Parathyroid adenoma (tissue), 2 donors: ENCODE measurements around the gene NELL2.

Source experiments
- H2AFZ ChIP-seq: fragments of 300-600 bp; sonication (generic); one replicate; pipeline ENCODE4 v1.7.0; 2017; ENCODE audit warnings: antibody characterized with exemption, mild to moderate bottlenecking
- H3K27ac ChIP-seq: fragments of 300-600 bp; sonication (generic); one replicate; pipeline ENCODE4 v1.7.0; 2017
- H3K27me3 ChIP-seq: fragments of 300-600 bp; sonication (generic); one replicate; pipeline ENCODE4 v1.7.0; 2017; ENCODE audit warnings: low read length; ENCODE audit not compliant: control insufficient read depth, insufficient read depth
- H3K36me3 ChIP-seq: fragments of 300-600 bp; sonication (generic); one replicate; pipeline ENCODE4 v1.7.0; 2017; ENCODE audit warnings: low read length; ENCODE audit not compliant: control insufficient read depth, insufficient read depth
- H3K4me1 ChIP-seq: fragments of 300-600 bp; sonication (generic); one replicate; pipeline ENCODE4 v1.7.0; 2017; ENCODE audit warnings: control low read depth
- H3K4me2 ChIP-seq: fragments of 300-600 bp; sonication (generic); one replicate; pipeline ENCODE4 v1.7.0; 2017; ENCODE audit warnings: low read length
- H3K4me3 ChIP-seq: fragments of 300-600 bp; sonication (generic); one replicate; pipeline ENCODE4 v1.7.0; 2017; ENCODE audit warnings: low read depth, low read length
- H3K79me2 ChIP-seq: fragments of 300-600 bp; sonication (generic); one replicate; pipeline ENCODE4 v1.7.0; 2017; ENCODE audit warnings: control low read depth
- H3K9ac ChIP-seq: fragments of 300-600 bp; sonication (generic); one replicate; pipeline ENCODE4 v1.7.0; 2017; ENCODE audit warnings: mild to moderate bottlenecking
- H3K9me3 ChIP-seq: fragments of 300-600 bp; sonication (generic); one replicate; pipeline ENCODE4 v1.7.0; 2017; ENCODE audit warnings: low read length; ENCODE audit not compliant: control insufficient read depth
- TF ChIP-seq, protein P1 (sequence below): fragments of 300-600 bp; sonication (generic); IDR thresholded peaks from one replicate; pipeline ENCODE4 v1.7.0; 2017; ENCODE audit warnings: antibody characterized with exemption, mild to moderate bottlenecking
- donor health status: primary hyperparathyroidism.

The NELL2 gene

DNA sequence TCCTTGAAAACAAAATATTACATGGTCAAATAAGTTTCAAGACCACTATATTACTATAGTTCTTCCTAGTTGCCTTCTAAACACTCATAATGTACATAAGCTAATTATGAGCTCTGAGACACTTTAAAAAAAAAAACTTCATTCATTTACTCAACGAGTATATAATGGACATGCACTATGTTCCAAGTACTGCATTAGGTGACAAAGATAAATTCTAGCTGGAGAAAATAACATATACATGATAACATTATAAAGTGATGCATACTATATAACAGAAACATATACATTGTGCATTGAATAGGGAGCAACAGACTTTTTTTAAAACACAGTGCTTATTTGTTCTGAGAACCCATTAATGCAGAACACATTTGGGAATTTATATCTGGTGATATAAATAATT is 202.3 kb downstream of the NELL2 start:
- TF ChIP-seq, protein P1, sequence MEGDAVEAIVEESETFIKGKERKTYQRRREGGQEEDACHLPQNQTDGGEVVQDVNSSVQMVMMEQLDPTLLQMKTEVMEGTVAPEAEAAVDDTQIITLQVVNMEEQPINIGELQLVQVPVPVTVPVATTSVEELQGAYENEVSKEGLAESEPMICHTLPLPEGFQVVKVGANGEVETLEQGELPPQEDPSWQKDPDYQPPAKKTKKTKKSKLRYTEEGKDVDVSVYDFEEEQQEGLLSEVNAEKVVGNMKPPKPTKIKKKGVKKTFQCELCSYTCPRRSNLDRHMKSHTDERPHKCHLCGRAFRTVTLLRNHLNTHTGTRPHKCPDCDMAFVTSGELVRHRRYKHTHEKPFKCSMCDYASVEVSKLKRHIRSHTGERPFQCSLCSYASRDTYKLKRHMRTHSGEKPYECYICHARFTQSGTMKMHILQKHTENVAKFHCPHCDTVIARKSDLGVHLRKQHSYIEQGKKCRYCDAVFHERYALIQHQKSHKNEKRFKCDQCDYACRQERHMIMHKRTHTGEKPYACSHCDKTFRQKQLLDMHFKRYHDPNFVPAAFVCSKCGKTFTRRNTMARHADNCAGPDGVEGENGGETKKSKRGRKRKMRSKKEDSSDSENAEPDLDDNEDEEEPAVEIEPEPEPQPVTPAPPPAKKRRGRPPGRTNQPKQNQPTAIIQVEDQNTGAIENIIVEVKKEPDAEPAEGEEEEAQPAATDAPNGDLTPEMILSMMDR: no peak
- Histone ChIP-seq H3K9ac (no peak overlapping the region), H3K27me3 (no peaks in the 10 kb centered on the region), H3K4me2 (no peak overlapping the region), H3K36me3 (no peaks in the 10 kb centered on the region), H3K27ac (no peak overlapping the region), H3K4me3 (no peak overlapping the region), H2AFZ (no peak overlapping the region), H3K79me2 (no peaks in the 10 kb centered on the region), H3K4me1 (no peaks in the 10 kb centered on the region), H3K9me3 (no peaks in the 10 kb centered on the region)

DNA sequence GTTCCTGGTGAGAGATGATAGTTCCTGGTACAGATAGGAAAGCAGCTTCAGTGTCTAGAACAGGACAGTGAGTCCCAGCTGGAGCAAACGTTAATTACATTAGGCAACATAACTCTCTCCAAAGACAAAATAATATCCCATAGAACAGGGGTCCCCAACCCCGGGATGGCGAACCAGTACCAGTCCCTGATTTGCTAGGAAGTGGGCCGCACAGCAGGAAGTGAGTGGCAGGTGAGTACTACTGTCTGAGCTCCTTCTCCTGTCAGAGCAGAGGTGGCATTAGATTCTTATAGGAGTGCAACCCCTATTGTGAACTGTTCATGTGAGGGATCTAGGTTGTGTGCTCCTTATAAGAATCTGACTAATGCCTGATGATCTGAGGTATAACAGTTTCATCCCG is 204.1 kb downstream of the NELL2 start:
- H3K36me3 ChIP-seq: no peaks in the 10 kb centered on the region
- no peaks in the 10 kb centered on the region for H3K27me3 ChIP-seq
- no peaks in the 10 kb centered on the region for H3K79me2 ChIP-seq
- no peak overlapping the region for H3K27ac ChIP-seq
- no peak overlapping the region for H2AFZ ChIP-seq
- no peak overlapping the region for H3K4me2 ChIP-seq
- H3K4me3 ChIP-seq: no peak overlapping the region
- H3K9me3 ChIP-seq: no peaks in the 10 kb centered on the region
- H3K9ac ChIP-seq: no peak overlapping the region
- TF ChIP-seq, protein P1: no peak
- H3K4me1 ChIP-seq: no peaks in the 10 kb centered on the region

DNA sequence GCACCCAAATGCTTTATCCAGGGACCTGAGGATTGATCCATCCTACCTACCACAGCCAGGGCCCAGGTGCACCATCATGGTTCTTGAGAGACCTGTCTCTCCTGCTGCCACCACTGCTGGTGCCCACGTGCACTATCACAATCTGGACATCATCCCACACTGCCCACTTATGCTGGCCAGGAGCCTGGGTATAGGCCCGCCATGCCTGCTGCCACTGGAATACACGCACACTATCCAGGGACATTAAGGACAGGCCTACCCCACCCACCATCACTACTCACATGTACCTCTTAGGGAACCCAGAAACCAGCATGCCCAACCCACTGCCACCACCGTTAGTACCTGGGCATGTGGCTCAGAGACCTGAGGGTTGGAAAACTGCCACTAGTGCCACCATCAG is 207.7 kb downstream of the NELL2 start:
- TF ChIP-seq, protein P1: no peak
- no peaks in the 10 kb centered on the region for H3K27me3 ChIP-seq
- H2AFZ ChIP-seq: no peak overlapping the region
- H3K79me2 ChIP-seq: no peaks in the 10 kb centered on the region
- no peak overlapping the region for H3K9ac ChIP-seq
- H3K4me2 ChIP-seq: no peak overlapping the region
- no peaks in the 10 kb centered on the region for H3K36me3 ChIP-seq
- no peaks in the 10 kb centered on the region for H3K9me3 ChIP-seq
- H3K4me3 ChIP-seq: no peak overlapping the region
- H3K27ac ChIP-seq: no peak overlapping the region
- no peaks in the 10 kb centered on the region for H3K4me1 ChIP-seq

DNA sequence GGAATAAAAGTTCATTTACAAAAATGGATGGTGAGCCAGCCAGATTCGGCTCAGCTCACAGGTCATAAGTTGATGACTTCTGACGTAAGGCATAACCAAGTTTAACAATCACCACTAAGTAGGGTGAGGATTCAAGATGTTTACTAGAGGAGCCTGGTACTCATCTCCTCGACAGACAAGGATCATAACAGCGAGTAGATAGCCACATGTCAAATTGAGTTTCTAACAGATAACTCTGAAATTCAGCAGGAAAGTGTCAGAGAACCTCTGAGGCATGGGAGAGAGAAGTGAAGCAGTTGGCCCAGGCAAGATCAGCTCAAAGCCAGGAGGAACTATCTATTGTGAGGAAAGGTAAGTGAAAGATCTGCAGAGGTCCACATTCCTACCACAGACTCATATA is 208.7 kb downstream of the NELL2 start:
- Histone ChIP-seq H3K9me3 (no peaks in the 10 kb centered on the region), H3K4me3 (no peak overlapping the region), H3K4me1 (no peaks in the 10 kb centered on the region), H2AFZ (no peak overlapping the region), H3K36me3 (no peaks in the 10 kb centered on the region), H3K27ac (no peak overlapping the region), H3K9ac (no peak overlapping the region), H3K79me2 (no peaks in the 10 kb centered on the region), H3K4me2 (no peak overlapping the region), H3K27me3 (no peaks in the 10 kb centered on the region)
- TF ChIP-seq, protein P1: no peak

DNA sequence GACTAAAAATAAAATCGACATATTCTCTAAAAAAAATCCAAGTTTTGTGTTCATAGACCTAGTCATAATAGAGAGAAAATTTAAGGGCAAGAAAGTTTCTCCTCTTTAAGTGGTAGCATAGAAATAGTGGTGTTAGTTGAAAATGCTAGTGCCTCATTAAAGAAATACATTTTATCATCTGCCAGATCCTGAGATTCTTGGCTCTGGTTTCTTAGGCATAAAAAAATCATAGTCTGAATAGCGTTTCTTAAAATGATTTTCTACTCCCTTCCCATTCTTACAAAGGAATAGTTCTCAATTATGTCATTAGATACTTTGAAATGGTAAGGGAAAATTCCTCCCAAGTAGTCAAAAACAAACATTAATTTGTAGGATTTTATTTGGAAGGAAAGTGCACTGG is 212.8 kb downstream of the NELL2 start:
- H3K79me2 ChIP-seq: no peaks in the 10 kb centered on the region
- no peaks in the 10 kb centered on the region for H3K4me1 ChIP-seq
- H3K27me3 ChIP-seq: no peaks in the 10 kb centered on the region
- no peak overlapping the region for H3K9ac ChIP-seq
- no peak overlapping the region for H3K4me3 ChIP-seq
- no peak overlapping the region for H3K4me2 ChIP-seq
- no peaks in the 10 kb centered on the region for H3K36me3 ChIP-seq
- no peak overlapping the region for H3K27ac ChIP-seq
- no peaks in the 10 kb centered on the region for H3K9me3 ChIP-seq
- TF ChIP-seq, protein P1: no peak
- H2AFZ ChIP-seq: no peak overlapping the region
